ENCODE data around the gene SLIT1.

Gene SLIT1

GRCh38 chr10:97016728-97017473 is 168.9 kb downstream of the SLIT1 start:
- DNase-seq (ENCODE audit: extremely low spot score): no peak
- CTCF ChIA-PET: interaction anchor here (2.0 kb wide), 1 partner anchor 8 kb away, joined by 13 read pairs; no protein-coding TSS in a partner anchor
- POLR2A ChIA-PET: no interaction called here
- no peak for TF ChIP-seq CTBP1 (IDR thresholded peaks at IDR 0.05; ENCODE audit: borderline replicate concordance)
- no peak for TF ChIP-seq LEF1 (IDR thresholded peaks at IDR 0.05; ENCODE audit: borderline replicate concordance)
- no peak for TF ChIP-seq FOXA1 (IDR thresholded peaks at IDR 0.05)
- TF ChIP-seq FOXK2 (IDR thresholded peaks at IDR 0.05): no peak
- no peak for TF ChIP-seq ARNT (IDR thresholded peaks at IDR 0.05)
- no peak for TF ChIP-seq ZNF384 (IDR thresholded peaks at IDR 0.05)
- no peak for TF ChIP-seq ELF4 (IDR thresholded peaks at IDR 0.05)
- TF ChIP-seq FOXM1 (IDR thresholded peaks at IDR 0.05; ENCODE audit: borderline replicate concordance): no peak
- no peak for TF ChIP-seq SUZ12 (IDR thresholded peaks at IDR 0.05)
- TF ChIP-seq SP1 (IDR thresholded peaks at IDR 0.05): no peak
- no peak for TF ChIP-seq BHLHE40 (IDR thresholded peaks at IDR 0.05; ENCODE audit: borderline replicate concordance)
- TF ChIP-seq L3MBTL2 (conservative IDR thresholded peaks at IDR 0.05): no peak
- TF ChIP-seq PKNOX1 (IDR thresholded peaks at IDR 0.05): no peak
- TF ChIP-seq TARDBP (IDR thresholded peaks at IDR 0.05): no peak
- no peak for TF ChIP-seq NFRKB (IDR thresholded peaks at IDR 0.05)

- DNase-seq (ENCODE audit: extremely low spot score): no peak
- ChIA-PET CTCF (interaction anchor here (0.7 kb wide), 1 partner anchor 10 kb away, joined by 4 read pairs; no protein-coding TSS in a partner anchor), POLR2A (no interaction called here)
These were observed 170.5 kb downstream of the SLIT1 start for GRCh38 chr10:97015240-97015639.

GRCh38 chr10:97013983-97014382 is 171.8 kb downstream of the SLIT1 start:
- TF ChIP-seq NFRKB (IDR thresholded peaks at IDR 0.05): no peak
- no peak for TF ChIP-seq ARNT (IDR thresholded peaks at IDR 0.05)
- TF ChIP-seq ZNF384 (IDR thresholded peaks at IDR 0.05): no peak
- TF ChIP-seq FOXA1 (IDR thresholded peaks at IDR 0.05): no peak
- no peak for TF ChIP-seq BHLHE40 (IDR thresholded peaks at IDR 0.05; ENCODE audit: borderline replicate concordance)
- TF ChIP-seq FOXK2 (IDR thresholded peaks at IDR 0.05): no peak
- TF ChIP-seq PKNOX1 (IDR thresholded peaks at IDR 0.05): no peak
- TF ChIP-seq CTBP1 (IDR thresholded peaks at IDR 0.05; ENCODE audit: borderline replicate concordance): no peak
- no peak for TF ChIP-seq L3MBTL2 (conservative IDR thresholded peaks at IDR 0.05)
- TF ChIP-seq TARDBP (IDR thresholded peaks at IDR 0.05): no peak
- TF ChIP-seq SUZ12 (IDR thresholded peaks at IDR 0.05): no peak
- no peak for TF ChIP-seq SP1 (IDR thresholded peaks at IDR 0.05)
- TF ChIP-seq ELF4 (IDR thresholded peaks at IDR 0.05): no peak
- no peak for TF ChIP-seq HDGF (IDR thresholded peaks at IDR 0.05; ENCODE audit: borderline replicate concordance)
- TF ChIP-seq FOXM1 (IDR thresholded peaks at IDR 0.05; ENCODE audit: borderline replicate concordance): no peak
- TF ChIP-seq LEF1 (IDR thresholded peaks at IDR 0.05; ENCODE audit: borderline replicate concordance): no peak
- DNase-seq (ENCODE audit: extremely low spot score): no peak
- CTCF ChIA-PET: interaction anchor here (0.9 to 1.5 kb wide), 2 partner anchors 11 to 197 kb away, joined by 3 to 9 read pairs; no protein-coding TSS in a partner anchor
- POLR2A ChIA-PET: no interaction called here

More at GRCh38 chr10:97015240-97015639, 170.5 kb downstream of the SLIT1 start:
- TF ChIP-seq LEF1 (IDR thresholded peaks at IDR 0.05; ENCODE audit: borderline replicate concordance) (no peak), PKNOX1 (IDR thresholded peaks at IDR 0.05) (peak; percentile 45; the same call in 1 of the 2 replicates)

GRCh38 chr10:97013568-97013967 is 172.2 kb downstream of the SLIT1 start:
- ChIA-PET POLR2A (no interaction called here), CTCF (interaction anchor here (0.9 to 1.5 kb wide), 3 partner anchors 11 to 394 kb away, joined by 3 to 9 read pairs (median 3); no protein-coding TSS in a partner anchor)
- no peak for DNase-seq (ENCODE audit: extremely low spot score)
- TF ChIP-seq ZNF384 (IDR thresholded peaks at IDR 0.05) (no peak), TARDBP (IDR thresholded peaks at IDR 0.05) (no peak), L3MBTL2 (conservative IDR thresholded peaks at IDR 0.05) (no peak), ELF4 (IDR thresholded peaks at IDR 0.05) (no peak), HDGF (IDR thresholded peaks at IDR 0.05; ENCODE audit: borderline replicate concordance) (no peak), NFRKB (IDR thresholded peaks at IDR 0.05) (no peak), SUZ12 (IDR thresholded peaks at IDR 0.05) (no peak), LEF1 (IDR thresholded peaks at IDR 0.05; ENCODE audit: borderline replicate concordance) (no peak)

- ChIA-PET CTCF (interaction anchor here (1.2 kb wide), 2 partner anchors 13 to 393 kb away, joined by 3 to 4 read pairs; no protein-coding TSS in a partner anchor), POLR2A (no interaction called here)
- no peak for DNase-seq (ENCODE audit: extremely low spot score)
- TF ChIP-seq ELF4 (IDR thresholded peaks at IDR 0.05) (no peak), HDGF (IDR thresholded peaks at IDR 0.05; ENCODE audit: borderline replicate concordance) (no peak), CTBP1 (IDR thresholded peaks at IDR 0.05; ENCODE audit: borderline replicate concordance) (no peak), TARDBP (IDR thresholded peaks at IDR 0.05) (no peak), ARNT (IDR thresholded peaks at IDR 0.05) (no peak), SP1 (IDR thresholded peaks at IDR 0.05) (no peak), FOXA1 (IDR thresholded peaks at IDR 0.05) (no peak), SUZ12 (IDR thresholded peaks at IDR 0.05) (no peak), PKNOX1 (IDR thresholded peaks at IDR 0.05) (no peak), L3MBTL2 (conservative IDR thresholded peaks at IDR 0.05) (no peak), FOXM1 (IDR thresholded peaks at IDR 0.05; ENCODE audit: borderline replicate concordance) (no peak), BHLHE40 (IDR thresholded peaks at IDR 0.05; ENCODE audit: borderline replicate concordance) (no peak), LEF1 (IDR thresholded peaks at IDR 0.05; ENCODE audit: borderline replicate concordance) (no peak), ZNF384 (IDR thresholded peaks at IDR 0.05) (no peak), NFRKB (IDR thresholded peaks at IDR 0.05) (no peak), FOXK2 (IDR thresholded peaks at IDR 0.05) (no peak)
These were observed 173.3 kb downstream of the SLIT1 start for GRCh38 chr10:97012470-97012869.
